A673 (cell line): ENCODE measurements around the gene PDCD6IP. TPM values are rescaled to one million over a fixed set of nuclear protein-coding genes. Genes with fewer than 3 reads are reported as not detected.
"Not testable (repeated sequence)": the region's sequence is repeated elsewhere in the genome, so short reads cannot be mapped to it uniquely, and the experiment has no call there.

Source experiments
- BruUV-seq: library from RNA; stranded (reverse); fragments of 400-500 nt; replicated peaks from 2 replicates; lab custom pipeline; 2021; lab: Mats Ljungman, UMichigan
- CTCF ChIA-PET: fragments of 300-600 bp; sonication (Branson Sonifier 250); formaldehyde crosslinking; loops from one replicate; lab custom pipeline; 2022; ENCODE audit warnings: antibody characterized with exemption; lab: Charles Lee
- POLR2A ChIA-PET: fragments of 300-600 bp; sonication (Branson Sonifier 250); formaldehyde crosslinking; loops from one replicate; lab custom pipeline; 2022; ENCODE audit warnings: antibody characterized with exemption; ENCODE audit not compliant: low non-redundant PET; lab: Charles Lee
- DNase-seq: peaks from one replicate; pipeline ENCODE4 v3.0.0-alpha.2; 2015; ENCODE audit warnings: low spot score
- H3K27ac ChIP-seq: fragments of 200-600 bp; sonication (generic); 2 replicates; pipeline ENCODE4 v1.5.1; 2016; ENCODE audit warnings: mixed run types, low read depth, mild to moderate bottlenecking, mixed read lengths, antibody characterized with exemption, low read length; ENCODE audit not compliant: poor library complexity, severe bottlenecking
- H3K27me3 ChIP-seq: fragments of 200-600 bp; sonication (generic); replicated peaks from 2 replicates; pipeline ENCODE4 v1.6.1; 2017; ENCODE audit warnings: mixed run types, low read depth, mild to moderate bottlenecking, mixed read lengths, antibody characterized with exemption, low read length; ENCODE audit not compliant: insufficient read depth, poor library complexity
- H3K36me3 ChIP-seq: fragments of 200-600 bp; sonication (generic); 2 replicates; pipeline ENCODE4 v1.6.1; 2016; ENCODE audit warnings: mixed run types, mild to moderate bottlenecking, mixed read lengths, antibody characterized with exemption, low read length; ENCODE audit not compliant: insufficient read depth, poor library complexity, severe bottlenecking
- H3K4me1 ChIP-seq: fragments of 200-600 bp; sonication (generic); 2 replicates; pipeline ENCODE4 v1.6.1; 2017; ENCODE audit warnings: mixed run types, mild to moderate bottlenecking, mixed read lengths, antibody characterized with exemption, low read length; ENCODE audit not compliant: insufficient read depth, poor library complexity, severe bottlenecking
- H3K4me3 ChIP-seq: fragments of 200-600 bp; sonication (generic); 2 replicates; pipeline ENCODE4 v1.5.1; 2016; ENCODE audit warnings: low read depth, mixed run types, mild to moderate bottlenecking, mixed read lengths, low read length; ENCODE audit not compliant: poor library complexity, severe bottlenecking
- H3K9me3 ChIP-seq: fragments of 200-600 bp; sonication (generic); 2 replicates; pipeline ENCODE4 v1.6.1; 2016; ENCODE audit warnings: mixed run types, low read depth, mild to moderate bottlenecking, mixed read lengths, antibody characterized with exemption, low read length; ENCODE audit not compliant: poor library complexity, severe bottlenecking
- EZH2 ChIP-seq: fragments of 200-600 bp; sonication (generic); IDR thresholded peaks from 2 replicates; pipeline ENCODE4 v1.6.1; 2017; ENCODE audit warnings: borderline replicate concordance, low read depth, mild to moderate bottlenecking, mixed read lengths, antibody characterized with exemption, low read length; ENCODE audit not compliant: poor library complexity, severe bottlenecking
- intact Hi-C: fragments of 100-400 bp; cut with micrococcal nuclease; formaldehyde crosslinking; loops from one replicate; pipeline ENCODE4 v1.10.0; 2022; ENCODE audit not compliant: unreplicated experiment
- total RNA-seq: library from RNA; stranded (reverse); gene quantifications from 2 replicates; pipeline ENCODE4 v1.2.3, GENCODE V29; 2021
- TF ChIP-seq, protein P1 (sequence below): fragments of 300-800, 200-600 bp; sonication (generic); conservative IDR thresholded peaks from 2 replicates; pipeline ENCODE4 v1.5.1; 2017; ENCODE audit warnings: low read depth, mild to moderate bottlenecking, antibody characterized with exemption, low read length, moderate library complexity, mixed read lengths

The PDCD6IP gene
- total RNA-seq, 1 experiment from 2014 or later = 230 TPM

GRCh38 chr3:33750211-33750548 is 48.2 kb upstream of the PDCD6IP start:
- Histone ChIP-seq H3K27me3 (no peaks in the 10 kb centered on the region), H3K36me3 (no peaks in the 10 kb centered on the region), H3K9me3 (no peaks in the 10 kb centered on the region), H3K27ac (no peak overlapping the region), H3K4me3 (no peak overlapping the region), H3K4me1 (no peaks in the 10 kb centered on the region)
- no TSS peak for BruUV-seq
- intact Hi-C loops = no loop called here
- no peak for DNase-seq
- POLR2A ChIA-PET = interaction anchor here (0.5 kb wide), 1 partner anchor 213 kb away, joined by 4 read pairs; no protein-coding TSS in a partner anchor
- CTCF ChIA-PET = no interaction called here
- TF ChIP-seq EZH2 = no peak
- TF ChIP-seq, protein P1, sequence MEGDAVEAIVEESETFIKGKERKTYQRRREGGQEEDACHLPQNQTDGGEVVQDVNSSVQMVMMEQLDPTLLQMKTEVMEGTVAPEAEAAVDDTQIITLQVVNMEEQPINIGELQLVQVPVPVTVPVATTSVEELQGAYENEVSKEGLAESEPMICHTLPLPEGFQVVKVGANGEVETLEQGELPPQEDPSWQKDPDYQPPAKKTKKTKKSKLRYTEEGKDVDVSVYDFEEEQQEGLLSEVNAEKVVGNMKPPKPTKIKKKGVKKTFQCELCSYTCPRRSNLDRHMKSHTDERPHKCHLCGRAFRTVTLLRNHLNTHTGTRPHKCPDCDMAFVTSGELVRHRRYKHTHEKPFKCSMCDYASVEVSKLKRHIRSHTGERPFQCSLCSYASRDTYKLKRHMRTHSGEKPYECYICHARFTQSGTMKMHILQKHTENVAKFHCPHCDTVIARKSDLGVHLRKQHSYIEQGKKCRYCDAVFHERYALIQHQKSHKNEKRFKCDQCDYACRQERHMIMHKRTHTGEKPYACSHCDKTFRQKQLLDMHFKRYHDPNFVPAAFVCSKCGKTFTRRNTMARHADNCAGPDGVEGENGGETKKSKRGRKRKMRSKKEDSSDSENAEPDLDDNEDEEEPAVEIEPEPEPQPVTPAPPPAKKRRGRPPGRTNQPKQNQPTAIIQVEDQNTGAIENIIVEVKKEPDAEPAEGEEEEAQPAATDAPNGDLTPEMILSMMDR = no peak

- H3K9me3 ChIP-seq = no peaks in the 10 kb centered on the region
- H3K36me3 ChIP-seq = no peaks in the 10 kb centered on the region
- no peaks in the 10 kb centered on the region for H3K27me3 ChIP-seq
- BruUV-seq = no TSS peak
- H3K4me3 ChIP-seq = no peak overlapping the region
- ChIA-PET POLR2A (no interaction called here), CTCF (no interaction called here)
- no peak for DNase-seq
- no peak overlapping the region for H3K27ac ChIP-seq
- intact Hi-C loops = no loop called here
- TF ChIP-seq EZH2 = no peak
- TF ChIP-seq, protein P1 = no peak
- no peaks in the 10 kb centered on the region for H3K4me1 ChIP-seq
Observed at GRCh38 chr3:33751336-33751735, 47.1 kb upstream of the PDCD6IP start.

DNA sequence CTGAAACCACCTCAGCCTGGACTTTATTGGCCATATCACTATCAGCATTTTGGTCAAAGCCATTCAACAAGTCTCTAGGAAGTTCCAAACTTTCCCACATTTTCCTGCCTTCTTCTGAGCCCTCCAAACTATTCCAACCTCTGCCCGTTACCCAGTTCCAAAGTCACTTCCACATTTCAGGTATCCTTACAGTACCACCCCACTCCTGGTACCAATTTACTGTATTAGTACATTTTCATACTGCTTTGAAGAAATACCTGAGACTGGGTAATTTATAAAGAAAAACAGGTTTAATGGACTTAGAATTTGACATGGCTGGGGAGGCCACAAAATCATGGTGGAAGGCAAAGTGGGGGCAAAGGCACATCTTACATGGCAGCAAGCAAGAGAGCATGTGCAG is 44.0 kb upstream of the PDCD6IP start:
- H3K27ac ChIP-seq, H3K9me3 ChIP-seq, intact Hi-C loops, H3K27me3 ChIP-seq, BruUV-seq, DNase-seq, H3K4me1 ChIP-seq, H3K36me3 ChIP-seq, CTCF ChIA-PET, H3K4me3 ChIP-seq, POLR2A ChIA-PET: not testable (repeated sequence)

- no peak overlapping the region for H3K4me3 ChIP-seq
- intact Hi-C loops = no loop called here
- no peak for DNase-seq
- no peaks in the 10 kb centered on the region for H3K36me3 ChIP-seq
- no TSS peak for BruUV-seq
- ChIA-PET POLR2A (no interaction called here), CTCF (no interaction called here)
- H3K27me3 ChIP-seq = no peaks in the 10 kb centered on the region
- TF ChIP-seq, protein P1 = no peak
- TF ChIP-seq EZH2 = no peak
- no peaks in the 10 kb centered on the region for H3K4me1 ChIP-seq
- no peaks in the 10 kb centered on the region for H3K9me3 ChIP-seq
- no peak overlapping the region for H3K27ac ChIP-seq
Observed at GRCh38 chr3:33758281-33758680, 40.1 kb upstream of the PDCD6IP start.
